Keratinocyte (primary cell): ENCODE measurements around the gene MRC2. TPM values are rescaled to one million over a fixed set of nuclear protein-coding genes. Genes with fewer than 3 reads are reported as not detected.

Source experiments
- DNase-seq: peaks from one replicate; pipeline ENCODE4 v3.0.0-alpha.2; 2011; ENCODE audit warnings: low read depth, missing footprints, low spot score
- FAIRE-seq: peaks from 2 replicates; lab custom pipeline; 2011; peaks lifted over from hg19 to GRCh38; lab: Jason Lieb, UNC
- H2AFZ ChIP-seq: 2 replicates; pipeline ENCODE4 v1.6.0; 2012; ENCODE audit warnings: low read length, control low read depth, inconsistent platforms; ENCODE audit not compliant: control insufficient read depth
- H3K27ac ChIP-seq: 2 replicates; pipeline ENCODE4 v1.5.1; 2011; ENCODE audit warnings: low read length; ENCODE audit not compliant: control insufficient read depth, insufficient read depth
- H3K27me3 ChIP-seq: 3 replicates; pipeline ENCODE4 v1.6.0; 2011; ENCODE audit warnings: low read length; ENCODE audit not compliant: control insufficient read depth, insufficient read depth; ENCODE audit errors: extremely low read depth
- H3K36me3 ChIP-seq, 2 experiments: 2 replicates in 1 of 2; 3 replicates in 1 of 2; pipeline ENCODE4 v1.5.1; 2011; ENCODE audit warnings: low read length in 2 of 2, mild to moderate bottlenecking in 1 of 2; ENCODE audit not compliant: control insufficient read depth in 2 of 2, insufficient read depth in 2 of 2; ENCODE audit errors: extremely low read depth in 1 of 2
- H3K4me1 ChIP-seq: 3 replicates; pipeline ENCODE4 v1.5.1; 2011; ENCODE audit warnings: low read length; ENCODE audit not compliant: control insufficient read depth, insufficient read depth; ENCODE audit errors: extremely low read depth
- H3K4me2 ChIP-seq: 3 replicates; pipeline ENCODE4 v1.6.0; 2011; ENCODE audit warnings: low read depth, low read length; ENCODE audit not compliant: control insufficient read depth, insufficient read depth; ENCODE audit errors: extremely low read depth
- H3K4me3 ChIP-seq, 3 experiments: fragments of 200-600 bp in 1 of 3; sonication (generic) in 1 of 3; 2 replicates in 2 of 3; 3 replicates in 1 of 3; pipeline ENCODE4 v1.5.1; 2011 to 2016; ENCODE audit warnings: low read length in 3 of 3, mild to moderate bottlenecking in 3 of 3, control low read depth in 2 of 3, inconsistent platforms in 1 of 3, low read depth in 1 of 3, mixed read lengths in 1 of 3, mixed run types in 1 of 3, moderate library complexity in 1 of 3; ENCODE audit not compliant: control insufficient read depth in 2 of 3, insufficient read depth in 2 of 3; ENCODE audit errors: extremely low read depth in 1 of 3
- H3K79me2 ChIP-seq: 2 replicates; pipeline ENCODE4 v1.6.0; 2012; ENCODE audit warnings: low read length; ENCODE audit not compliant: control insufficient read depth, insufficient read depth
- H3K9ac ChIP-seq: 3 replicates; pipeline ENCODE4 v1.6.0; 2011; ENCODE audit warnings: low read length; ENCODE audit not compliant: control insufficient read depth, insufficient read depth; ENCODE audit errors: extremely low read depth
- H3K9me1 ChIP-seq: 3 replicates; pipeline ENCODE4 v1.6.0; 2011; ENCODE audit warnings: low read length; ENCODE audit not compliant: control insufficient read depth, insufficient read depth; ENCODE audit errors: extremely low read depth
- H3K9me3 ChIP-seq: 2 replicates; pipeline ENCODE4 v1.5.1; 2012; ENCODE audit warnings: low read depth, low read length; ENCODE audit not compliant: control insufficient read depth
- H4K20me1 ChIP-seq: 3 replicates; pipeline ENCODE4 v1.6.0; 2011; ENCODE audit warnings: low read length; ENCODE audit not compliant: control insufficient read depth, insufficient read depth; ENCODE audit errors: extremely low read depth
- EZH2 ChIP-seq: IDR thresholded peaks from one replicate; pipeline ENCODE4 v1.6.1; 2012; ENCODE audit warnings: inconsistent platforms, mild to moderate bottlenecking, low read length, moderate library complexity
- dilution Hi-C: fragments of 300-500 bp; cut with MboI; formaldehyde crosslinking; loops from one replicate; pipeline ENCODE4 v1.7.0; 2020; ENCODE audit warnings: low sequenced_read_pairs; ENCODE audit not compliant: extremely low pct_ligation_motif_present
- polyA plus RNA-seq, 5 experiments: library from polyadenylated mRNA; depleted of rRNA in 3 of 5; stranded (reverse) in 3 of 5; stranded (forward) in 1 of 5; unstranded in 1 of 5; fragments of >200 nt; gene quantifications; 1 replicate in 1 of 5; 2 replicates in 3 of 5; 3 replicates in 1 of 5; pipeline versions ENCODE4 v1.2.1 to v1.2.3, GENCODE V29; 2011 to 2012; ENCODE audit warnings: missing spikeins in 2 of 5, low read depth in 1 of 5, low replicate concordance in 1 of 5
- TF ChIP-seq, protein P1 (sequence below), 3 experiments: IDR thresholded peaks in 1 of 3; conservative IDR thresholded peaks in 1 of 3; optimal IDR thresholded peaks in 1 of 3; 2 replicates in 2 of 3; 3 replicates in 1 of 3; pipeline versions ENCODE3 to v1.5.1; 2011; ENCODE audit warnings: low read length in 3 of 3, mild to moderate bottlenecking in 3 of 3, moderate library complexity in 2 of 3, control low read depth in 1 of 3, inconsistent platforms in 1 of 3; ENCODE audit not compliant: insufficient read depth in 2 of 3; ENCODE audit errors: extremely low read depth in 1 of 3

The MRC2 gene
- polyA plus RNA-seq, 1 donor (not counting 4 experiments of a cell fraction or from before 2014, with no cell fraction given) = 14.0 TPM

GRCh38 chr17:62641951-62642350 is 14.5 kb downstream of the MRC2 start:
- Histone ChIP-seq H3K9me1 (no peaks in the 10 kb centered on the region), H3K9ac (no peak overlapping the region), H3K27ac (no peak overlapping the region), H3K27me3 (no peaks in the 10 kb centered on the region), H3K4me2 (no peak overlapping the region), H3K79me2 (no peaks in the 10 kb centered on the region), H3K36me3 (peaks cover 0 to 3% of the 10 kb centered on the region in 2 experiments), H2AFZ (no peak overlapping the region), H3K4me1 (no peaks in the 10 kb centered on the region), H4K20me1 (no peaks in the 10 kb centered on the region), H3K9me3 (no peaks in the 10 kb centered on the region), H3K4me3 (no peak overlapping the region)
- no peak for TF ChIP-seq EZH2
- dilution Hi-C loops = no loop called here
- no peak for DNase-seq
- no peak for FAIRE-seq

DNA sequence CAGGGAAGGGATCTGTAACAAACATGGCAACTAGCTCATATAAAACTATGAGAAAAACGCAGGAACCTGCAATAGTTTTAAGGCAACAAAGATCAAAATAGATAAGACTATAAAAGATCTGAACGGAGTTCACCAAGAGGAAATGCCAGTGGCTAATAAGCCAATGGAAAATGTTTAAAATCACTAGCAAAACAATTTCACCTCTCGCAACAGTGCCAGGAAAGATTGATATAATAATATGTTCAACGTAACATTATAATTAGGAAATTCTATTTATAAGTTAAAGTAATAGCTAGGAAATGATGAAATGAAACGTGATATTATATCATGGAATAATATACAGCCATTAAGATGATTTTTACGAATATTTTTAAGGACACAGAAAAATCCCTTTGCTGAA is 16.0 kb downstream of the MRC2 start:
- no peaks in the 10 kb centered on the region for H3K79me2 ChIP-seq
- no peak for TF ChIP-seq EZH2
- TF ChIP-seq, protein P1, sequence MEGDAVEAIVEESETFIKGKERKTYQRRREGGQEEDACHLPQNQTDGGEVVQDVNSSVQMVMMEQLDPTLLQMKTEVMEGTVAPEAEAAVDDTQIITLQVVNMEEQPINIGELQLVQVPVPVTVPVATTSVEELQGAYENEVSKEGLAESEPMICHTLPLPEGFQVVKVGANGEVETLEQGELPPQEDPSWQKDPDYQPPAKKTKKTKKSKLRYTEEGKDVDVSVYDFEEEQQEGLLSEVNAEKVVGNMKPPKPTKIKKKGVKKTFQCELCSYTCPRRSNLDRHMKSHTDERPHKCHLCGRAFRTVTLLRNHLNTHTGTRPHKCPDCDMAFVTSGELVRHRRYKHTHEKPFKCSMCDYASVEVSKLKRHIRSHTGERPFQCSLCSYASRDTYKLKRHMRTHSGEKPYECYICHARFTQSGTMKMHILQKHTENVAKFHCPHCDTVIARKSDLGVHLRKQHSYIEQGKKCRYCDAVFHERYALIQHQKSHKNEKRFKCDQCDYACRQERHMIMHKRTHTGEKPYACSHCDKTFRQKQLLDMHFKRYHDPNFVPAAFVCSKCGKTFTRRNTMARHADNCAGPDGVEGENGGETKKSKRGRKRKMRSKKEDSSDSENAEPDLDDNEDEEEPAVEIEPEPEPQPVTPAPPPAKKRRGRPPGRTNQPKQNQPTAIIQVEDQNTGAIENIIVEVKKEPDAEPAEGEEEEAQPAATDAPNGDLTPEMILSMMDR (optimal IDR thresholded peaks at IDR 0.05 in 1 of 3, IDR thresholded peaks at IDR 0.05 in 1 of 3, conservative IDR thresholded peaks at IDR 0.05 in 1 of 3; ENCODE audit: extremely low read depth in 1 of 3, insufficient read depth in 2 of 3, low read length in 3 of 3) = no peak
- H2AFZ ChIP-seq = no peak overlapping the region
- H3K4me1 ChIP-seq = no peaks in the 10 kb centered on the region
- dilution Hi-C loops = no loop called here
- DNase-seq (no peak), FAIRE-seq (no peak)
- no peak overlapping the region for H3K27ac ChIP-seq
- no peak overlapping the region for H3K4me2 ChIP-seq
- H3K4me3 ChIP-seq = no peak overlapping the region
- H3K36me3 ChIP-seq = peaks cover 0 to 1% of the 10 kb centered on the region in 2 experiments
- H3K9ac ChIP-seq = no peak overlapping the region
- H4K20me1 ChIP-seq = no peaks in the 10 kb centered on the region
- no peaks in the 10 kb centered on the region for H3K9me3 ChIP-seq
- H3K27me3 ChIP-seq = no peaks in the 10 kb centered on the region
- H3K9me1 ChIP-seq = no peaks in the 10 kb centered on the region
